ENCODE data around the gene MAGED1. TPM values are rescaled to one million over a fixed set of nuclear protein-coding genes. Genes with fewer than 3 reads are reported as not detected.

Gene MAGED1
- total RNA-seq, 2 experiments from 2014 or later, result 36.8 to 60.0 TPM

DNA sequence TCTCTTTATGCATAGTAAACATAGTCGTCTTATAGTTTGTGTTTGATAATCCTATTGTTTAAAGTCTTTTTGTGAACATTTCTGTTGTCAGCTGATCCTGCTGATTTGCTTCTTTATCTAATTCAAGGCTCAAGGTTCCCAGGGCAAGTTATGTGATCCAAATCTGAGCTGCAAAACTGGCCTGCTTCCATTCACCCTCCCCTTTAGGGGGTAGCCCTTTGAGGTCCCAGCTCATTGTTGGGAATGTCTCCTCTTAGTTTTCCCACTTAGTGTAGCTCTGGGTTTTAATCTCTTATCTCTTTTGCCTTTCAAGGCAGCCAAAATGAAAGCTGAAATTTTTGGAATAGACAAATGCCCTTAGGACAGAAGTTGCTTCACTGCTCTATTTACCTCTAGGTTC is 40.2 kb upstream of the MAGED1 start:
- CTCF ChIA-PET (ENCODE audit: unreplicated experiment), result no interaction called here
- DNase-seq (ENCODE audit: low spot score), result no peak
- H3K9me3 ChIP-seq (ENCODE audit: low read length), result peaks cover 7% of the 10 kb centered on the region; the same call in 1 of the 2 replicates
- H2AFZ ChIP-seq (ENCODE audit: low read length), result no peak overlapping the region
- no peaks in the 10 kb centered on the region for H3K9me2 ChIP-seq (ENCODE audit: insufficient read depth, low read length)
- no peak overlapping the region for H3K27ac ChIP-seq (ENCODE audit: low read depth, low read length, poor library complexity, severe bottlenecking)
- H3K79me2 ChIP-seq (ENCODE audit: insufficient read depth, low read depth, low read length), result no peaks in the 10 kb centered on the region
- POLR2A ChIA-PET, result interaction anchor here (0.8 to 1.0 kb wide), 2 partner anchors 9 to 49 kb away, joined by 3 to 5 read pairs; no protein-coding TSS in a partner anchor
- TF ChIP-seq EZH2phosphoT487 (IDR thresholded peaks at IDR 0.05; ENCODE audit: borderline replicate concordance, low read depth, low read length), result no peak
- TF ChIP-seq, protein P1, sequence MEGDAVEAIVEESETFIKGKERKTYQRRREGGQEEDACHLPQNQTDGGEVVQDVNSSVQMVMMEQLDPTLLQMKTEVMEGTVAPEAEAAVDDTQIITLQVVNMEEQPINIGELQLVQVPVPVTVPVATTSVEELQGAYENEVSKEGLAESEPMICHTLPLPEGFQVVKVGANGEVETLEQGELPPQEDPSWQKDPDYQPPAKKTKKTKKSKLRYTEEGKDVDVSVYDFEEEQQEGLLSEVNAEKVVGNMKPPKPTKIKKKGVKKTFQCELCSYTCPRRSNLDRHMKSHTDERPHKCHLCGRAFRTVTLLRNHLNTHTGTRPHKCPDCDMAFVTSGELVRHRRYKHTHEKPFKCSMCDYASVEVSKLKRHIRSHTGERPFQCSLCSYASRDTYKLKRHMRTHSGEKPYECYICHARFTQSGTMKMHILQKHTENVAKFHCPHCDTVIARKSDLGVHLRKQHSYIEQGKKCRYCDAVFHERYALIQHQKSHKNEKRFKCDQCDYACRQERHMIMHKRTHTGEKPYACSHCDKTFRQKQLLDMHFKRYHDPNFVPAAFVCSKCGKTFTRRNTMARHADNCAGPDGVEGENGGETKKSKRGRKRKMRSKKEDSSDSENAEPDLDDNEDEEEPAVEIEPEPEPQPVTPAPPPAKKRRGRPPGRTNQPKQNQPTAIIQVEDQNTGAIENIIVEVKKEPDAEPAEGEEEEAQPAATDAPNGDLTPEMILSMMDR (conservative IDR thresholded peaks at IDR 0.05; ENCODE audit: low read length), result no peak
- peaks cover 47% of the 10 kb centered on the region for H3K36me3 ChIP-seq (ENCODE audit: insufficient read depth, low read length)
- no peak overlapping the region for H3K4me2 ChIP-seq (ENCODE audit: low read length)
- H3K4me3 ChIP-seq (ENCODE audit: low read depth, low read length, poor library complexity, severe bottlenecking), result no peak overlapping the region
- no peaks in the 10 kb centered on the region for H4K20me1 ChIP-seq (ENCODE audit: insufficient read depth, low read length)
- BruUV-seq (replicated peaks), result no TSS peak
- intact Hi-C loops (cut with micrococcal nuclease; ENCODE audit: unreplicated experiment), result no loop called here
- H3K4me1 ChIP-seq (ENCODE audit: insufficient read depth, low read length, poor library complexity, severe bottlenecking), result no peaks in the 10 kb centered on the region

GRCh38 chrX:51855698-51856097 is 37.7 kb upstream of the MAGED1 start:
- Histone ChIP-seq H3K4me2 (ENCODE audit: low read length) (no peak overlapping the region), H3K27ac (ENCODE audit: low read depth, low read length, poor library complexity, severe bottlenecking) (no peak overlapping the region), H3K36me3 (ENCODE audit: insufficient read depth, low read length) (peaks cover 47% of the 10 kb centered on the region), H3K79me2 (ENCODE audit: insufficient read depth, low read depth, low read length) (no peaks in the 10 kb centered on the region), H3K4me1 (ENCODE audit: insufficient read depth, low read length, poor library complexity, severe bottlenecking) (no peaks in the 10 kb centered on the region), H3K9me2 (ENCODE audit: insufficient read depth, low read length) (no peaks in the 10 kb centered on the region), H3K4me3 (ENCODE audit: low read depth, low read length, poor library complexity, severe bottlenecking) (no peak overlapping the region), H4K20me1 (ENCODE audit: insufficient read depth, low read length) (no peaks in the 10 kb centered on the region), H2AFZ (ENCODE audit: low read length) (no peak overlapping the region), H3K9me3 (ENCODE audit: low read length) (peaks cover 7% of the 10 kb centered on the region; the same call in 1 of the 2 replicates)
- no peak for DNase-seq (ENCODE audit: low spot score)
- ChIA-PET POLR2A (no interaction called here), CTCF (ENCODE audit: unreplicated experiment) (no interaction called here)
- no TSS peak for BruUV-seq (replicated peaks)
- TF ChIP-seq, protein P1 (conservative IDR thresholded peaks at IDR 0.05; ENCODE audit: low read length), result no peak
- TF ChIP-seq EZH2phosphoT487 (IDR thresholded peaks at IDR 0.05; ENCODE audit: borderline replicate concordance, low read depth, low read length), result no peak
- intact Hi-C loops (cut with micrococcal nuclease; ENCODE audit: unreplicated experiment), result no loop called here

DNA sequence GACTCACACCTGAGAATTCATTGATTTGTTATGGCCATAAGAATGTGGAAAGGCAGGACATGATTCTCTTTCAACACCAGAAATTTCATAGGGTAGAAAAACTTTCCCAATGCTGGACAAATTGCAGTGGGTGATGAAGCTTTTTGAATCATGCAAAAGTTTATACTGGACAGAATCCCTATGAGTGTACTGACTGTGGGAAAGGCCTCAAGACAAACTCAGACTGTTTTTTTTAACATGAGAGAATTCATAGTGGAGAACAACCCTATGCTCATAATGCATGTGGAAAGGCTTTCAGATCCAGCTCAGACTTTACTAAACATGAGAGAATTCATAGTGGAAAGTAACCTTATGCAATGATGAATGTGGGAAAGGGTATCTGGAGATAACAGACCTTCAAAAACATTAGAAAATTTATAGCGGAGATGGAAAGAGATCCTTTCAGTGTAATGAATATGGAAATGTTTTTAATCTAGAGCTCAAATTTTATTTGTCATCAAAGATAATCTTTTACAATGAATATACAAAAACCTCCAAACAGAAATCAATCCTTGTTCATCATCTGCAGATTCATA is 36.2 kb upstream of the MAGED1 start:
- no peak overlapping the region for H3K27ac ChIP-seq (ENCODE audit: low read depth, low read length, poor library complexity, severe bottlenecking)
- BruUV-seq (replicated peaks), result no TSS peak
- H3K4me3 ChIP-seq (ENCODE audit: low read depth, low read length, poor library complexity, severe bottlenecking), result no peak overlapping the region
- peaks cover 7% of the 10 kb centered on the region; the same call in 1 of the 2 replicates for H3K9me3 ChIP-seq (ENCODE audit: low read length)
- no peaks in the 10 kb centered on the region for H4K20me1 ChIP-seq (ENCODE audit: insufficient read depth, low read length)
- H2AFZ ChIP-seq (ENCODE audit: low read length), result no peak overlapping the region
- H3K9me2 ChIP-seq (ENCODE audit: insufficient read depth, low read length), result no peaks in the 10 kb centered on the region
- no peaks in the 10 kb centered on the region for H3K4me1 ChIP-seq (ENCODE audit: insufficient read depth, low read length, poor library complexity, severe bottlenecking)
- peaks cover 42% of the 10 kb centered on the region for H3K36me3 ChIP-seq (ENCODE audit: insufficient read depth, low read length)
- H3K79me2 ChIP-seq (ENCODE audit: insufficient read depth, low read depth, low read length), result no peaks in the 10 kb centered on the region
- no peak overlapping the region for H3K4me2 ChIP-seq (ENCODE audit: low read length)
- intact Hi-C loops (cut with micrococcal nuclease; ENCODE audit: unreplicated experiment), result no loop called here
- ChIA-PET CTCF (ENCODE audit: unreplicated experiment) (no interaction called here), POLR2A (no interaction called here)
- TF ChIP-seq, protein P1 (conservative IDR thresholded peaks at IDR 0.05; ENCODE audit: low read length), result no peak
- no peak for TF ChIP-seq EZH2phosphoT487 (IDR thresholded peaks at IDR 0.05; ENCODE audit: borderline replicate concordance, low read depth, low read length)
- no peak for DNase-seq (ENCODE audit: low spot score)
